ENCODE data around the gene SESN1.

Gene SESN1

DNA sequence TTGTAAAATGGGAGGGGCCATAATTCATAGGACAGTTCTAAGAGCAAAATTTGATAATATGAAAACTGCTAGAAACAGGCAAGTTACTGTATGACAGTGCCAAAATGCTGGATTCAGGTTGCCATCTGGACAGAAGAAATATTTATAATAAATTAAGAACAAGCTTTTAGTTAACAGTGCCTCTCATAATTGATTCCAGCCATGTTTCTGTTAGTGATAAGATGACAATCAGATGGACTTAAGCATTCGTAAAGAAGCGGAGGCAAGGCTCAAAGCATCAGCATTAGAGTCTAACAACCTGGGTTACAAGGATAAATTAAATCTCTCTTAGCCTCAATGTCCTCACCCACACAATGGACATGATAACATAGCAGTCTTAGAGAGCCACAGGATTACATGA lies 61.0 kb downstream of the SESN1 start:
- H3K36me3 ChIP-seq (ENCODE audit: insufficient read depth), result no peaks in the 10 kb centered on the region
- no peak overlapping the region for H3K9ac ChIP-seq
- no peaks in the 10 kb centered on the region for H3K79me2 ChIP-seq (ENCODE audit: insufficient read depth, low read depth)
- TF ChIP-seq, protein P1, sequence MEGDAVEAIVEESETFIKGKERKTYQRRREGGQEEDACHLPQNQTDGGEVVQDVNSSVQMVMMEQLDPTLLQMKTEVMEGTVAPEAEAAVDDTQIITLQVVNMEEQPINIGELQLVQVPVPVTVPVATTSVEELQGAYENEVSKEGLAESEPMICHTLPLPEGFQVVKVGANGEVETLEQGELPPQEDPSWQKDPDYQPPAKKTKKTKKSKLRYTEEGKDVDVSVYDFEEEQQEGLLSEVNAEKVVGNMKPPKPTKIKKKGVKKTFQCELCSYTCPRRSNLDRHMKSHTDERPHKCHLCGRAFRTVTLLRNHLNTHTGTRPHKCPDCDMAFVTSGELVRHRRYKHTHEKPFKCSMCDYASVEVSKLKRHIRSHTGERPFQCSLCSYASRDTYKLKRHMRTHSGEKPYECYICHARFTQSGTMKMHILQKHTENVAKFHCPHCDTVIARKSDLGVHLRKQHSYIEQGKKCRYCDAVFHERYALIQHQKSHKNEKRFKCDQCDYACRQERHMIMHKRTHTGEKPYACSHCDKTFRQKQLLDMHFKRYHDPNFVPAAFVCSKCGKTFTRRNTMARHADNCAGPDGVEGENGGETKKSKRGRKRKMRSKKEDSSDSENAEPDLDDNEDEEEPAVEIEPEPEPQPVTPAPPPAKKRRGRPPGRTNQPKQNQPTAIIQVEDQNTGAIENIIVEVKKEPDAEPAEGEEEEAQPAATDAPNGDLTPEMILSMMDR (conservative IDR thresholded peaks at IDR 0.05; ENCODE audit: low read depth, low read length), result no peak
- H3K4me2 ChIP-seq, result no peak overlapping the region
- H3K4me3 ChIP-seq (IDR thresholded peaks at IDR 0.05; ENCODE audit: insufficient read depth, low read depth, low read length), result no peak overlapping the region
- peaks cover 8% of the 10 kb centered on the region for H3K4me1 ChIP-seq (ENCODE audit: low read depth, poor library complexity, severe bottlenecking)
- H2AFZ ChIP-seq (ENCODE audit: low read depth), result no peak overlapping the region
- no peaks in the 10 kb centered on the region for H4K20me1 ChIP-seq (ENCODE audit: insufficient read depth)
- no peak overlapping the region for H3K27ac ChIP-seq
- H3K27me3 ChIP-seq (ENCODE audit: insufficient read depth, low read depth), result no peaks in the 10 kb centered on the region

DNA sequence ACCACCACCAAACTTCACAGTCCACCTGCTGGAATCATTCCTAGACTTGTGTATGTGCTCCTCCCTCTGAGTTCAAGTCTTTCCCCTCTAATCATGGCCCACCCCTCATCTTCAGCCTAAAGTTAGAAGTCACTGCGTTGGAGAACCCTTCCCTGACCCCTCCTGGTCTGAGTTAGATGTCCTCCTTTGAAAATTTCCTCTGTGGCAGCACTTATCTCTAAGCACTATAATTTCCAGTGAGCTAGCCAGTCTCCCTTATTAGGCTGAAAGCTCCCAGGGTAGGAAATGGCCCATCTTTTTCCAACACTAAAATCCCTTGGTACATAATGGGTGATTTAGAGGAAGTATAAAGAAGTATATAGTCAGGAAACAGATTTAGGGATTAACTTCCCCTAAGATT lies 63.2 kb downstream of the SESN1 start:
- Histone ChIP-seq H4K20me1 (ENCODE audit: insufficient read depth) (no peaks in the 10 kb centered on the region), H3K9ac (no peak overlapping the region), H3K4me3 (IDR thresholded peaks at IDR 0.05; ENCODE audit: insufficient read depth, low read depth, low read length) (no peak overlapping the region), H3K4me2 (no peak overlapping the region), H3K27ac (no peak overlapping the region), H3K36me3 (ENCODE audit: insufficient read depth) (no peaks in the 10 kb centered on the region), H3K79me2 (ENCODE audit: insufficient read depth, low read depth) (no peaks in the 10 kb centered on the region), H2AFZ (ENCODE audit: low read depth) (no peak overlapping the region), H3K4me1 (ENCODE audit: low read depth, poor library complexity, severe bottlenecking) (peaks cover 3% of the 10 kb centered on the region), H3K27me3 (ENCODE audit: insufficient read depth, low read depth) (no peaks in the 10 kb centered on the region)
- TF ChIP-seq, protein P1 (conservative IDR thresholded peaks at IDR 0.05; ENCODE audit: low read depth, low read length), result no peak

DNA sequence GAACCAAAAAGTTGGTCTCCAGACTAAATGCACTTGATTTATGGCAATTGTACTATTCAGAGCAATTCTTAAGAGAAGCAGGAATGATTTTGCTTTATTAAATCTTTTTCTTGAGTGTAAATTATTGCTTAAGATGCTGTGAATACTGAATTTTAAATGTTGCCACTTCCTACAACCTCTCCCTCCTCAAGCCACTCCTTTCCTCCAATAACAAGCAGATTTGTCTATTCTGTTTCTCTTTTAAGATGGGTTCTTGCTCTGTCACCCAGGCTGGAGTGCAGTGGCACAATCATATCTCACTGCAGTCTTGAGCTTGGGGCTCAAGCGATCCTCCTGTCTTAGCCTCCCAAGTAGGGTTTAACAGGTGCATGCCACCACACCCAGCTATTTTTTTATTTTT lies 65.3 kb downstream of the SESN1 start:
- Histone ChIP-seq H2AFZ (ENCODE audit: low read depth) (no peak overlapping the region), H4K20me1 (ENCODE audit: insufficient read depth) (no peaks in the 10 kb centered on the region), H3K4me1 (ENCODE audit: low read depth, poor library complexity, severe bottlenecking) (no peaks in the 10 kb centered on the region), H3K27me3 (ENCODE audit: insufficient read depth, low read depth) (no peaks in the 10 kb centered on the region), H3K4me2 (no peak overlapping the region), H3K4me3 (IDR thresholded peaks at IDR 0.05; ENCODE audit: insufficient read depth, low read depth, low read length) (no peak overlapping the region), H3K27ac (no peak overlapping the region), H3K9ac (no peak overlapping the region), H3K36me3 (ENCODE audit: insufficient read depth) (no peaks in the 10 kb centered on the region), H3K79me2 (ENCODE audit: insufficient read depth, low read depth) (no peaks in the 10 kb centered on the region)
- TF ChIP-seq, protein P1 (conservative IDR thresholded peaks at IDR 0.05; ENCODE audit: low read depth, low read length), result no peak

- Histone ChIP-seq H3K79me2 (ENCODE audit: insufficient read depth, low read depth) (no peaks in the 10 kb centered on the region), H3K4me1 (ENCODE audit: low read depth, poor library complexity, severe bottlenecking) (peaks cover 3% of the 10 kb centered on the region), H3K9ac (no peak overlapping the region), H2AFZ (ENCODE audit: low read depth) (no peak overlapping the region), H3K4me2 (no peak overlapping the region), H3K36me3 (ENCODE audit: insufficient read depth) (no peaks in the 10 kb centered on the region), H3K27ac (no peak overlapping the region), H3K27me3 (ENCODE audit: insufficient read depth, low read depth) (no peaks in the 10 kb centered on the region), H3K4me3 (IDR thresholded peaks at IDR 0.05; ENCODE audit: insufficient read depth, low read depth, low read length) (no peak overlapping the region), H4K20me1 (ENCODE audit: insufficient read depth) (no peaks in the 10 kb centered on the region)
- TF ChIP-seq, protein P1 (conservative IDR thresholded peaks at IDR 0.05; ENCODE audit: low read depth, low read length), result no peak
Observed at GRCh38 chr6:109028439-109028838, 66.2 kb downstream of the SESN1 start.

All from KMS-11 (cell line).